GM18505 (cell line): ENCODE results near the gene NBAS.
A peak's percentile ranks its signal among the peaks of the same experiment; 100 is the strongest.
"Not testable (repeated sequence)": the region's sequence is repeated elsewhere in the genome, so short reads cannot be mapped to it uniquely, and the experiment has no call there.

Experiments used
- ATAC-seq: cut with Tn5 transposase; IDR thresholded peaks from one replicate; pipeline ENCODE4 v1.9.1; 2021; ENCODE audit not compliant: unreplicated experiment
- POLR2A ChIP-seq: IDR thresholded peaks from 4 replicates; pipeline ENCODE4 v1.6.1; 2011; ENCODE audit warnings: borderline replicate concordance; ENCODE audit not compliant: insufficient read depth, insufficient read length; ENCODE audit errors: extremely low read depth

The NBAS gene

DNA sequence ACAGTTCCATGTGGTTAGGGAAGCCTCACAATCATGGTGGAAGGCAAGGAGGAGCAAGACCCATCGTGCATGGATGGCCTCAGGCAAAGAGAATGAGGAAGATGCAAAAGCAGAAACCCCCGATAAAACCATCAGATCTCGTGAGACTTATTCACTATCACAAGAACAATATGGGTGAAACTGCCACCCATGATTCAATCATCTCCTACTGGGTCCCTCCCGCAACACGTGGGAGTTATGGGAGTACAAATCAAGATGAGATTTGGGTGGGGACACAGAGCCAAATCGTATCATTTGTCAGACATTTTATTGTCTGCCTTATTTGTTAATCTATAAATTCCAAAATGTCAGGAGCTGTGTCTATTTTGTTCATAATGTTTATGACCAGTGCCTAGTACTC is 17.6 kb downstream of the NBAS start:
- no peak for TF ChIP-seq POLR2A
- no peak for ATAC-seq

DNA sequence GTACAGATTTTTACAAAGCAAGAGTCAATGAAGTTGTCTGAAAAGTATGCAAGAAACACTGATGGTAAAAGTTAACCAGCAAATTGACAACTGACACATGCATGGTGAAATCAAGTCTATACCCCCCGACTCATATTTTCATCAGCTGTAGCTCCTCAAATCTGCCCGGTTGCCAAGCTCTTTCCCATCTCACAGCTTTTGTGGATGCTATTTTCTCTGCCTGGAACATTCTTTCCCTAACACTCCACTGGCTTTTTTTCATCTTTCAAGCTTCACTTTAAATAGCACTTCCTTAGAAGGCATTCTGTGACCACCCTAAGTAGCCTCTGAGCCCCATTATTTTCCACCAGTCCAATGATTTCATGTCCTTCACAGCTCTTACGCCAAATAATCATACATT is 18.1 kb downstream of the NBAS start:
- ATAC-seq, result no peak
- no peak for TF ChIP-seq POLR2A

DNA sequence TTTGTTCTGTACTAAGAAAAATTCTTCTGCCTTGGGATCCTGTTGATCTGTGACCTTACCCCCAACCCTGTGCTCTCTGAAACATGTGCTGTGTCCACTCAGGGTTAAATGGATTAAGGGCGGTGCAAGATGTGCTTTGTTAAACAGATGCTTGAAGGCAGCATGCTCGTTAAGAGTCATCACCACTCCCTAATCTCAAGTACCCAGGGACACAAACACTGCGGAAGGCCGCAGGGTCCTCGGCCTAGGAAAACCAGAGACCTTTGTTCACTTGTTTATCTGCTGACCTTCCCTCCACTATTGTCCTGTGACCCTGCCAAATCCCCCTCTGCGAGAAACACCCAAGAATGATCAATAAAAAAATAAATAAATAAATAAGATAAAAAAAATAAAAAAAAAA is 18.9 kb downstream of the NBAS start:
- not testable (repeated sequence) for ATAC-seq

DNA sequence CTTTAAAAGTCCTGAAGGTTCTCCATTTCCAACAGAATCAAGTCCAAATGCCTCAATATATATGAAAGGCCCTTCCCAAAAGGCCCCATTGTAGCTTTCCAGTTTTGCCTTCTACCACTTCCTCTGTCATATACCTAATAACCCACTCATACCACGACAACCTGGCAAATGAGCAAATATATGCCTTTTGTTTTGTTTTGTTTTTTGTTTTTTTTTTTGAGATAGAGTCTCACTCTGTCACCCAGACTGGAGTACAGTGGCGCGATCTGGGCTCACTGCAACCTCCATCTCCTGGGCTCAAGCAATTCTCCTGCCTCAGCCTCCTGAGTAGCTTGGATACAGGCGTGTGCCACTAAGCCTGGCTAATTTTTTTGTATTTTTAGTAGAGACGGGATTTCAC is 20.6 kb downstream of the NBAS start:
- peak; percentile 24 for ATAC-seq

DNA sequence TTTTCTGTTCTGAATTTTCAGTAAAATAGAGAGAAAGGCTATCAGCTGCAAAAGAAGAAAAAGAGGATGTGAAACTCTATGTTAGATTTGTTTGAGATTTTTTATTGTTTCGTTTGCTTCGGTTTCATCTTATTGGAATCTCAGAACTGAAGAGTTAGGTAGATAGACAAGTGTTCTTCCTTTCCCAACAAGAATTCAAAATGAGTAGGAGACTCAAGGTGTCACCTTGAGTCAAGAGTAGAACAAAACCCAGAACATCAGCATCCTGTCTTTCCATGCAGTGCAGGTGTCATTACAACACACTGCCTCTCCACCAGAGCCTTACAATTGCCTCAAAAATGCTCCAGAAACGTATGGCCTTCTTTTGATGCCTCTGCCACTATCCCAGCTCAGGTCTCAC is 21.1 kb downstream of the NBAS start:
- ATAC-seq, result peak; percentile 81
- no peak for TF ChIP-seq POLR2A

DNA sequence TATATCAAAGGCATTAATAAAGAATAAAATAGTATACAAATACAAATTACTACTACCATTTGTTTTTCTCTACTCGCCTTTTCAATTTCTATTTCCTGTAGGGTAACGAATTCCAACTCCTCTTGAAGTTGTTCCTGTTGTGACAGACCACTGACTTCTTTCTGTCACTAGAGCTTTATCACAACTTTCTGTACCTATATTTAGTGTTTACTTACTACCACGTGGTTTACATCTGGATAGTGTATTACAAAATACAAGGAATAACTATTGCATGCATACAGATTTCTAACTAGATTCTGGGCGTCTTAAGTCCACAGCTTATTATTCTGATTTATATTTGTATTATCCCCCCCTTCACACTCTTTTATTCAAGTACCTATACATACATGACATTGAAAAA is 22.3 kb downstream of the NBAS start:
- ATAC-seq, result no peak
- no peak for TF ChIP-seq POLR2A

DNA sequence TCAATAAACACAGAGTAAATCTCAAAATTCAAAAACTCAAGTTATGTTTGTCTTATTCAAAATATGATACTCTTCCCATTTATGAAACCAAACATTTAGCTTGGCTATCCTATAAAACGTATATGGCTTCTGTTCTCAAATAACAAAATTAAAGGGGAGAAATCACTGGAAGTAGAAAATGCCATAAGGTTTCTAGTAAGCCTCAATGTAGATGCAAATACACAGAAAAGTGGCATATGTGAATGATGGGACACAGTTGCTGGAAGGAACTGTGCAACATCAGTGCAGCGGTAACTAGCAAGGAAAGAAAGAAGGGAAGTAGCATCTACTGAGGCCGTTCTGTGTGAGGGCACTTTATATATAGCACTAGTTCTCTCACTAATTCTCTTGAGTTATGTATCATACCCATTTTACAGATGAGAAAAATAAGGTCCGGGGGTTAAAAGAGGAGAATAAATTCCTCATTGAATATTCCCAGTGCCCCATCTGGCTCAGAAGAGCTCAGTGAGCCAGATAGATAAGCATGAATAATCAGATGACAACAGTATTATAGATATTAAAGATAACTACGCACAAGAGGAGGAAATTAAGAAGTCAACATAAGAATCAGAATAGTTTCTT is 27.2 kb downstream of the NBAS start:
- no peak for ATAC-seq
- no peak for TF ChIP-seq POLR2A

- TF ChIP-seq POLR2A, result no peak
- ATAC-seq, result no peak
Measured at GRCh38 chr2:15532996-15533395, 28.1 kb downstream of the NBAS start.

- ATAC-seq, result no peak
- no peak for TF ChIP-seq POLR2A
Measured at GRCh38 chr2:15531095-15531854, 29.9 kb downstream of the NBAS start.

GRCh38 chr2:15527074-15527739 is 33.9 kb downstream of the NBAS start:
- TF ChIP-seq POLR2A, result no peak
- ATAC-seq, result no peak

DNA sequence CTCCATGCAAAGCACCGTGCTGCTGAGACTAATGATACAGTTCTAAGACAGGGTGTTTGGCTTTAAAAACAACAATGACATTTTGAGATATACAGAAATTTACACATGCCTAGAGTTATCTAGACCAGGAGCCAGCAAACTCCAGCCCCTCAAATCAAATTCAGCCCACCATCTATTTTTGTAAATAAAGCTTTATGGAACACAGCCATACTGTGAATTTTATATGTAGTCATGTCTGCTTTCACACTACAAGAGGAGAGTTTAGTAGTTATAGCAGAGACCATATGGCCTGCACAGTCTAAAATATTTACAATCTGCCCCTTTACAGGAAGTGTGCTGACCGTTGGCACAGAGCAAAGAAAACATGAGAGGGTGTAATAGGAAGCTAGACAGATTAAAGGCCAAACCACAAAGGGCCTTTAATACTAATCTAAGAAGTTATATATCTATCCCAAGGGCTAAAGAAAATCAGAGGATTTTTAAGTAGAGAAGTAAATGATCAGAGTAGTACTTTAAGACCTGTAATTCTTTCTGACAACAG is 39.4 kb downstream of the NBAS start:
- no peak for TF ChIP-seq POLR2A
- no peak for ATAC-seq

DNA sequence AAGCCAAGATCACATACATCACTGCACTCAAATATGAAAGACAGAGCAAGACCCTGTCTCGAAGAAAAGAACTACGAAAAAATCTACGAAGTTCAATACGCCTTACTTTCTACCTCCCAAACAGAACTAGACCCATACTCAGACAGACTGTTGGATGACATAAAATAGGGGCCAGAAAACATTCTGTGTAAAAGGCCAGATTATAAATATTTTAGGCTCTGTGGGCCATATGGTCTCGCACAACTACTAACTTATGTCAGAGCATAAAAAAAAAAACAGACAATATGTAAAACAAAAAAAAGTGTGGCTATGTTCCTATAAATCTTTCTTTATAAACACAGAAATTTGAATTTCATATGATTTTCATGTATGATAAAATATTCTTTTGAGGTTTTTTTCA is 40.8 kb downstream of the NBAS start:
- TF ChIP-seq POLR2A, result no peak

DNA sequence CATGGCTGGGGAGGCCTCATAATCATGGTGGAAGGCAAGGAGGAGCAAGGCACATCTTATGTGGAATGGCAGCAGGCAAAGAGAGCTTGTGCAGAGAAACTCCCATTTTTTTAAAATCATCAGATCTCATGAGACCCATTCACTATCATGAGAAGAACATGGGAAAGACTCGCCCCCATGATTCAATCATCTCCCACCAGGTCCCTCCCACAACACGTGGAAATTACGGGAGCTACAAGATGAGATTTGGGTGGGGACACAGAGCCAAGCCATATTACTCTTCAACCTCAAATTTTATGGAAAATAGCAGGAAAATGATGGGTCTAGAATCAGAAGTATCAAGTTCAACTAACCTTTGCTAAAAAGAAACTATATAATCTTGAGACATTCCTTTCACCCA is 42.4 kb downstream of the NBAS start:
- ATAC-seq, result not testable (repeated sequence)

More for the DNA sequence above, 40.8 kb downstream of the NBAS start:
- no peak for ATAC-seq

DNA sequence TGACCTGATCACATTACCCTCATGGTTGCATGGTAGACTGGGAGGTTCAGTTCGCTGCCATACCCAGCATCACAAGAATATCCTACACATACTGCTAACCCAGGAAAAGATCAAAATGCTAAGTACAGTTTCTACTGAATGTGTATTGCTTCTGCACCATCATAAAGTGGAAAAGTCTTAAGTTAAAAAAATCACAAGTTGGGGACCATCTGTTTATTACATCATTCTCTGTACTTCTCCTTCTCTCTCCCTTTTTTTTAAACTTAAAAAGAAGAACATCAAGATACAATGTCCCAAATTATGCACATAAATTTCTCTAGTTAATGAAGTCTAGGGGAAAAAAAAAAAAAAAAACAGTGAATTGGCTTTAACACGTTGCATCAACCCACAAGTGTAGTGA is 43.3 kb downstream of the NBAS start:
- TF ChIP-seq POLR2A, result no peak
- no peak for ATAC-seq
